ENCODE measurements around the gene HOXB4.

HOXB4 gene

DNA sequence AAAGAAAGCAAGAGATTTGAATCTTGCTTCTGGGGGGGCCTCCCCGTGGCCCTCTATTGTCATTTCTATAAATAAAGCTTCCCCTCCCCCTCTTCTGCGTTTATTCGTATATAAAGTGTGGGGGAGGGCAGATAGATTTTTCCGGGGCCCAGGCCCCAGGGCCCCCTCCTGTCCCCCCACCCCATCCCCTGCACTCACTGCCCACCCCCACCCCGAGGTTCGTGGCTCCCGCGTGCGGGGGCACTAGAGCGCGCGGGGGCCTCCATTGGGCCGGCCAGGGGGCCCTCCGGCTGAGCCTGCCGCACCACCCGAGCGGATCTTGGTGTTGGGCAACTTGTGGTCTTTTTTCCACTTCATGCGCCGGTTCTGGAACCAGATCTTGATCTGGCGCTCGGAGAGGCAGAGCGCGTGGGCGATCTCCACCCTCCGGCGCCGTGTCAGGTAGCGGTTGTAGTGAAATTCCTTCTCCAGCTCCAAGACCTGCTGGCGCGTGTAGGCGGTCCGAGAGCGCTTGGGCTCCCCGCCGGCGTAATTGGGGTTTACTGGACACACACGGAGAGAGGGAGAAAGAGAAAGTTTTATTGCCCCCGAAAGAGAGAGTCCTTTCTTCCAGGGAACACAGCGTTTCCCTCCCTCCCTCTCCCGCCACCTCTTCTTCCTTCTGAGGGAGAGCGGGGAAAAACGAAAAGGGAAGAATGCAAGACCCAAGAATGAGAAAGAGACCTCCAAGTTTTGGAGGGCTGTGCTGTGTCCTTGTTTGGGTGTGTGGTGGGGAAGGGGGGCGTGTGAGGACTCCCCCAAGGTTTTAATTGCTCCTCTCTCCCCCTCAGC, 1.5 kb downstream of the HOXB4 start:
- Mint-ChIP-seq H3K27ac (peak overlapping the region; percentile 100), H3K4me3 (peak overlapping the region; percentile 91), H3K27me3 (ENCODE audit: low read depth, poor library complexity) (peaks cover 3% of the 10 kb centered on the region), H3K4me1 (peaks cover 38% of the 10 kb centered on the region), H3K9me3 (no peaks in the 10 kb centered on the region), H3K36me3 (ENCODE audit: low read depth) (peaks cover 66% of the 10 kb centered on the region)
- peak; percentile 71 for DNase-seq
- TF ChIP-seq, protein P1, sequence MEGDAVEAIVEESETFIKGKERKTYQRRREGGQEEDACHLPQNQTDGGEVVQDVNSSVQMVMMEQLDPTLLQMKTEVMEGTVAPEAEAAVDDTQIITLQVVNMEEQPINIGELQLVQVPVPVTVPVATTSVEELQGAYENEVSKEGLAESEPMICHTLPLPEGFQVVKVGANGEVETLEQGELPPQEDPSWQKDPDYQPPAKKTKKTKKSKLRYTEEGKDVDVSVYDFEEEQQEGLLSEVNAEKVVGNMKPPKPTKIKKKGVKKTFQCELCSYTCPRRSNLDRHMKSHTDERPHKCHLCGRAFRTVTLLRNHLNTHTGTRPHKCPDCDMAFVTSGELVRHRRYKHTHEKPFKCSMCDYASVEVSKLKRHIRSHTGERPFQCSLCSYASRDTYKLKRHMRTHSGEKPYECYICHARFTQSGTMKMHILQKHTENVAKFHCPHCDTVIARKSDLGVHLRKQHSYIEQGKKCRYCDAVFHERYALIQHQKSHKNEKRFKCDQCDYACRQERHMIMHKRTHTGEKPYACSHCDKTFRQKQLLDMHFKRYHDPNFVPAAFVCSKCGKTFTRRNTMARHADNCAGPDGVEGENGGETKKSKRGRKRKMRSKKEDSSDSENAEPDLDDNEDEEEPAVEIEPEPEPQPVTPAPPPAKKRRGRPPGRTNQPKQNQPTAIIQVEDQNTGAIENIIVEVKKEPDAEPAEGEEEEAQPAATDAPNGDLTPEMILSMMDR (IDR thresholded peaks at IDR 0.05) = no peak

DNA sequence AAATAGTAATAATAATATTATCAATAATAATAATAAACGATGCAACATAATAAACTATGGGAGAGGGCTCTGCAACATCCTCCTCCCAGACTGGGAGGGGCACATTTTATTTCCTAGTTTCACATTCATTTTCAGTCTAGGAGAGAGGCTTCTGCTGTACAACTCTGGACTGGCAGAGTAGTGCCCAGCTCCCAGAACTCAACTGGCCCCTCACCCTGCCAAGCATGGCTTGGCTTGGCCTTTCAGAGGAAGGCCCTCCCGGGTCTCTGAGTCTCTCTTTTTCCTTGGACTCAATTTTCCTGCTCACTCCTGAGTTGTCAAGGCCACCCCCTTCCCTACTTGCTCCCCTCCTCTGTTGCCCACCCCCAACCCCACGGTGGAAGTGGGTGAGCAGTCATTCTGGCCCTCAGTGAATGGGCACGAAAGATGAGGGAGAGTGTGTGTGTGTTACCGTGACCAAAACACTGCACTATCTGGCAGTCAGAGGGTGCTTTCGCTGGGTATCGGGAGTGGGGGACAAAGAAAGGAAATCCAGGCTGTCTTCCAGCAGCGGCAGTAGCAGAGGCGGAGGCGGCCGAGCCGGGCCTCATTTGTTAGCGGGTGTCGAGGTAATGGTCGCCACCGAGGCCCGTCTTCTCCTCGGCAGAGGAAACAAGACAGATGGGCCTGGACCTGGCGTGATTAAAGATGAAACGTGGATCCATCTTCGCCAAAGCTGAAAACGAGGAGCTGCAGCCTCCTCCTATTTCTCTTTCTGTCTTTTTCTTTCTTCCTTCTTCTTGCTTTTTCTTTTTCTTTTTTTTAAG, 2.3 kb downstream of the HOXB4 start:
- Mint-ChIP-seq H3K27me3 (ENCODE audit: low read depth, poor library complexity) (peaks cover 3% of the 10 kb centered on the region), H3K4me1 (peaks cover 33% of the 10 kb centered on the region), H3K9me3 (no peaks in the 10 kb centered on the region), H3K27ac (no peak overlapping the region), H3K36me3 (ENCODE audit: low read depth) (peaks cover 65% of the 10 kb centered on the region), H3K4me3 (no peak overlapping the region)
- TF ChIP-seq, protein P1 (IDR thresholded peaks at IDR 0.05) = no peak
- DNase-seq = no peak

DNA sequence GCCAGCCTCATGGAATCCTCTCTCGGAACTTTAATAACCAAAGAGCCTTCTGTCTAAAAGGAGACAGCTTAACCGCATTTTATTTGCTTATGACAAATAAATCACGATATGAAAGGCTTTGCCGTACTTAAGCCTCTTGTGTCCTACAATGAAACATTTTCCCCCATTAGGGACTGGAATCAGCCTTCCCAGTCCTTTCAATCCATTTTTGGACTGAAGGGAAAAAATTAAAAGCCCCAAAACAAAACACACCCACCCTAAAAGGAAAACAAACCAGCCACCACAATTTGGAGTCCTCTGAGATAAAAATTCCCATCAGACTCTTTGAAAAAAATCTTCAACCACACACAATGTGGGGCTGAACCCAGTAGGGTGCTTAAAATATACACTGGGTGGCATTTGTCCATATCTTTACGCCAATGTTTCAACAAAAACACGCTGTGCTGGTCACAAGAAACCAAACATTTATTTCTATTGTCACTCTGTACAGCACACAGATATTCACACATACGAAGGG, 3.0 kb downstream of the HOXB4 start:
- peaks cover 3% of the 10 kb centered on the region for H3K27me3 Mint-ChIP-seq (ENCODE audit: low read depth, poor library complexity)
- H3K36me3 Mint-ChIP-seq (ENCODE audit: low read depth) = peaks cover 65% of the 10 kb centered on the region
- no peaks in the 10 kb centered on the region for H3K9me3 Mint-ChIP-seq
- no peak overlapping the region for H3K27ac Mint-ChIP-seq
- H3K4me3 Mint-ChIP-seq = no peak overlapping the region
- TF ChIP-seq, protein P1 (IDR thresholded peaks at IDR 0.05) = no peak
- H3K4me1 Mint-ChIP-seq = peaks cover 26% of the 10 kb centered on the region
- DNase-seq = no peak

DNA sequence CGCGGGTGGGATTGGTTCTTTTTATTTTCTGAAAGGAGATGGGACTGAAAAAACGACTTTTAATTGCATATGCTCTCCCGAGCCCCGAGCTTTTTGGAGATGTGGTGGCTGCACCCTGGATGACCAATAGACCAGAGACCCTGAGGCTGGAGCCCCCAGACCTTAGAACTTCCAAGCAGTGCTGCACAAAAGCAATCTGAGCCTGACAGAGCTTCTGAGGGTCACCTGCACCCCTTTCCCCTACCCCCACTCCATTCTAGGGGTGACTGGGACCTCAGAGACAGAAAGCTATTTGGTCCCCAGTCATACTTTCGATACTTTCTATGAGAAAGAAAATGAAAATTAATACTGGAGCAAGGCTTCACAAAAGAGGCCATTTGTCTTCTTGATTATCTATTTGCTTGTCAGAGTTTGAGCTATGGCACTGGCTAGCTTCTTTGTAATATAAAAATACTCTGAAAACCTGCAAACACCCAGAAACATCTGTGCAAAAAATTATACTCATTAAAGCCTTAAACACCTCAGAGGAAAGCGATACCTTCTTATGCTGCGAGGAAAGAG, 3.6 kb downstream of the HOXB4 start:
- TF ChIP-seq, protein P1 (IDR thresholded peaks at IDR 0.05) = no peak
- Mint-ChIP-seq H3K36me3 (ENCODE audit: low read depth) (peaks cover 62% of the 10 kb centered on the region), H3K9me3 (no peaks in the 10 kb centered on the region), H3K27me3 (ENCODE audit: low read depth, poor library complexity) (peaks cover 3% of the 10 kb centered on the region), H3K27ac (no peak overlapping the region), H3K4me1 (peaks cover 20% of the 10 kb centered on the region), H3K4me3 (no peak overlapping the region)
- no peak for DNase-seq

DNA sequence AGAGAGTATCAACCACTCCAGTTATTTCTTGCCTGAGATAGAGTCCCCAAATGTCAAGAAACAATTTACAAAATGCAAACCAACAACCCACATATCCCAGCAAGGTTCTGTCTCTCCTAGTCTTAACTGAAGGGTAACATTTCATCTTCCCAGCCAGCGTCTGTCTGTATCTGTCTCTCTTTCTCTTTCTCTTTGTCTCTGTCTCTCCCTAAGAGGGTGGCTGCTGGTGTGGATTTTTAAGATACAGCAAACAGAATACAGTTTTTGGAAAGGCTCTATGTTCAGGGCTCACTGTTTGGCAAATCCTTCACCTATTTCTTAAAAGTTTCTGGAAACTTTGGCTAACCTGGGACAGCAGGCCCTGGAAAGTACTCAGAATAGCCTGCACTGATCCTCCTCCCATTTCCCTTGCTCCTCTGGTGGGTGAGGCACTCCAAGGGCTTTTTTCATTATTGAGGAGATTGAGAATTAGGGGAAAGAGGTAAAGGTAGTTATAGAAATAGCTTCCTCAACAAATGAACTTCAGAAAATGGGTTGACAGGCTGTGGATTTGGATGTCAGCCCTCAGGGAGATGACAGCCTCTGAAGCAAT, 6.2 kb downstream of the HOXB4 start:
- Mint-ChIP-seq H3K27me3 (ENCODE audit: low read depth, poor library complexity) (no peaks in the 10 kb centered on the region), H3K4me1 (peaks cover 3% of the 10 kb centered on the region), H3K4me3 (no peak overlapping the region), H3K36me3 (ENCODE audit: low read depth) (peaks cover 54% of the 10 kb centered on the region), H3K27ac (no peak overlapping the region), H3K9me3 (no peaks in the 10 kb centered on the region)
- TF ChIP-seq, protein P1 (IDR thresholded peaks at IDR 0.05) = no peak
- DNase-seq = no peak

Measured in nephron progenitor cell (in vitro differentiated cells).